Mesenteric fat pad (tissue), 1 donor: Measurements from ENCODE around the gene CACNA1G. TPM values are rescaled to one million over a fixed set of nuclear protein-coding genes. Genes with fewer than 3 reads are reported as not detected.

ENCODE experiments used
- DNase-seq: peaks from one replicate; pipeline ENCODE4 v3.0.0-alpha.2; 2020; ENCODE audit warnings: low spot score
- total RNA-seq: library from RNA; stranded (reverse); fragmentation: NEBNext Ultra II Directional; extraction: Animal tissue kit (Norgen Biotek cat#: 25700); gene quantifications from one replicate; pipeline ENCODE4 v1.2.1, GENCODE V29; 2021
- donor health status: DM: yes; HTN: yes; CAD: no.

The CACNA1G gene
- total RNA-seq, 1 donor from 2014 or later: 0.58 TPM

DNA sequence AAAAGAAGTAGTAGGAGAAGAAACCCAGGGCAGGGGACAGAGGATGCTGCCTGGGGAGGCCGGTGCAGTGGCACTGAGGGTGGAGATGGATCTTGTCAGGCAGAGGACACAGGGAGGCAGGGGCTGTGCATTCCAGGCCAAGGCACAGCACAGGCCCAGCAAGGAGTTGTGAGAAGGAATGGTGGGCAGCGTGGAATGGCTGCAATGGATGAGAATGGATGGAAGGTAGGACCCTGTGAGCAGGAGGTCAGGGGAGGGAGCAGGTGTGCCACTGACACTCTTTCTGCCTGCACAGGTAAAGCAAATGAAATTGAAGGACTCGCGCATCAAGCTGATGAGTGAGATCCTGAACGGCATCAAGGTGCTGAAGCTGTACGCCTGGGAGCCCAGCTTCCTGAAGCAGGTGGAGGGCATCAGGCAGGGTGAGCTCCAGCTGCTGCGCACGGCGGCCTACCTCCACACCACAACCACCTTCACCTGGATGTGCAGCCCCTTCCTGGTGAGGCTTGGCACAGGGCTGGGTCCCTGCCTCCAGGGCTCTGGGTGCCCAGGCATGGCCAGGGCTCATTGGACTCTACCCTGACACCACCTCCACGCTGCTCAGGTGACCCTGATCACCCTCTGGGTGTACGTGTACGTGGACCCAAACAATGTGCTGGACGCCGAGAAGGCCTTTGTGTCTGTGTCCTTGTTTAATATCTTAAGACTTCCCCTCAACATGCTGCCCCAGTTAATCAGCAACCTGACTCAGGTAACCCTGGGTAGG lies 106.9 kb downstream of the CACNA1G start:
- no peak for DNase-seq

DNA sequence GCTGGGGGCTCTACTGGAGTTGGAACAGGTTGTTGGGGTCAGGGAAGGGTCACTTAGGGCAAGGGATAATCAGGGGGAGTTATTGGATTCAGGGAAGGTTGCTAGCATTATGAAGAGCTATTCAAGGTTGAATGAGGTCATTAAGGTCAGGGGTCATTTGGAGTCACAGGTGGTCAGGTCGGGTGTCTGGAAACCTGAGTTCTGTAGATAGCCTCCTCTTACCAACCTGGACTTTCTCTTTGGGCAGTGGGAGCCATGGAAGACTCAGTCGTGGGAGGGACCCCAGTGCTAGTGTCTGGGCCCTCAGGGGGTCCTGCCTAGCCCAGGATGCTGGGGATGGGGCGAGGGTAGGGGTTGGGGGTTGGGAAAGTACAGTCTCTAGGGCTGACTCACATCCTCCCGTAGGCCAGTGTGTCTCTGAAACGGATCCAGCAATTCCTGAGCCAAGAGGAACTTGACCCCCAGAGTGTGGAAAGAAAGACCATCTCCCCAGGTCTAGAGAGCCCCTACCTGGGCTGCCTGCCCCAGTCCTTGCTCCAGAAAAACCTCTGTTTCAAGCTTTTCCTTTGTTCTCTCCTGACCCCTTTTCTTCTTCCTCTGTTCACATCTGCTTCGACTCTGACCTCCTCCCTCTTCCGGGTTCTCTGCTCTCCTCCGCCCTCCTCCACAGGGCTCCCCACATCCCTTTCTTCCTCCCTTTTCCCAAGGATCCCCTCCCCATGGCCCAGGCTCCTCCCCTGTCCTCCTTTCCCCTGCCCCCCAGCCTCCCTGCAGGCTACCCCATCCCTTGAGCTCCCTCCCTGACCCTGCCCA lies 107.7 kb downstream of the CACNA1G start:
- DNase-seq: no peak

DNA sequence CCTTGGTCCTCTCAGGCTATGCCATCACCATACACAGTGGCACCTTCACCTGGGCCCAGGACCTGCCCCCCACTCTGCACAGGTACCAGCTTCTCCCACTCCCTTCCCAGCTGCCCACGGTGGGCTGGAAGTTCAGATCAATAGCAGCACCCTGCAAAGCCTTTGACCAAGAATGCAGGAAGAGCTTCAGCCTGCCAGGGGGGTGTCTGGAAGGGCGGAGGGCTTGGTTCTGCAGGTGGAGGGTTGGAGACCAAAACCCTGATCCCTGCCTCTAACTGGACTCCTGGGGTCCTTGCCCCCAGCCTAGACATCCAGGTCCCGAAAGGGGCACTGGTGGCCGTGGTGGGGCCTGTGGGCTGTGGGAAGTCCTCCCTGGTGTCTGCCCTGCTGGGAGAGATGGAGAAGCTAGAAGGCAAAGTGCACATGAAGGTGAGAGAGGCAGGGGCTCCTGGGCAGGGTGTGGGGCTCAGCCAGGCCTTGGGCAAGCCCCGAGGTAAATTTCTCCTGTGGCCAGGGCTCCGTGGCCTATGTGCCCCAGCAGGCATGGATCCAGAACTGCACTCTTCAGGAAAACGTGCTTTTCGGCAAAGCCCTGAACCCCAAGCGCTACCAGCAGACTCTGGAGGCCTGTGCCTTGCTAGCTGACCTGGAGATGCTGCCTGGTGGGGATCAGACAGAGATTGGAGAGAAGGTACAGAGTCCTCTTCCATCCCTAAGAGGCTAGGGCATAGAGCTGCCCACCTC lies 108.5 kb downstream of the CACNA1G start:
- DNase-seq: no peak

DNA sequence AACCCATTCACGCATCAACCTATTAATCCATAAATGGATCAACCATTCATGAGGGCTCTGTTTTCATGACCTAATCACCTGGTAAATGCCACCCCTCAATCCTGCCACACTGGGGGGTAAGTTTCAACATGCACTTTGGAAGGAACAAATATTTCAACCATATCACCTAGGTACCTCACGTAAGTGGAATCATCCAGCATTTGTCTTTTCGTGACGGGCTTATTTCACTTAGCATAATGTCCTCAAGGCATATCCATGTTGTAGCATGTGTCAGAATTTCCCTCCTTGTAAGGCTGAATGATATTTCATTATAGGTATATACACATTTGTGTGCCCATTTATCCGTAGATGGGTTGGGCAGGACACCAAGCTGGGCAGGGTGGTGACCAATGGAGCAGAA lies 111.6 kb downstream of the CACNA1G start:
- DNase-seq: no peak

DNA sequence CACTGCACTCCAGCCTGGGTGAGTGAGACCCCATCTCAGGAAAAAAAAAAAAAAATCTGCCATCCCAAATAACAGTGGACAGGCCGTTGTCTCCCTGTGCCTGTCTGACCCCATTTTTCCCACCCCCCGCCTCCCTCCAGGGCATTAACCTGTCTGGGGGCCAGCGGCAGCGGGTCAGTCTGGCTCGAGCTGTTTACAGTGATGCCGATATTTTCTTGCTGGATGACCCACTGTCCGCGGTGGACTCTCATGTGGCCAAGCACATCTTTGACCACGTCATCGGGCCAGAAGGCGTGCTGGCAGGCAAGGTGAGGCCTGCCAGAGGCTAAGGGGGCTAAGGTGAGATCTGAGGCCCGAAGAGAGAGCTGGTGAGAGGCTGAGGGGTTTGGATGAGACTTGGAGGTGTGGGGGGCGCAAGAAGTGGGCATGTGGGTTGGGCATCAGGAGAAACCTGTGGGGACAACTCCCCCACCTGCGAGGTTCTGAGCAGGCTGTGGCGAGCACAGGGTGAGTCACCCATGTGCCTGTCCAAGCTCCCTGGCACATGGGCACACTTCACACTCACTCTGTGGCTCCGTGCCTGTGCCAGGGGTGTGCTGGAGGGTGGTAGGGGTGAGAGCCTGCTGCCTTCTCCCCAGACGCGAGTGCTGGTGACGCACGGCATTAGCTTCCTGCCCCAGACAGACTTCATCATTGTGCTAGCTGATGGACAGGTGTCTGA lies 112.5 kb downstream of the CACNA1G start:
- no peak for DNase-seq

DNA sequence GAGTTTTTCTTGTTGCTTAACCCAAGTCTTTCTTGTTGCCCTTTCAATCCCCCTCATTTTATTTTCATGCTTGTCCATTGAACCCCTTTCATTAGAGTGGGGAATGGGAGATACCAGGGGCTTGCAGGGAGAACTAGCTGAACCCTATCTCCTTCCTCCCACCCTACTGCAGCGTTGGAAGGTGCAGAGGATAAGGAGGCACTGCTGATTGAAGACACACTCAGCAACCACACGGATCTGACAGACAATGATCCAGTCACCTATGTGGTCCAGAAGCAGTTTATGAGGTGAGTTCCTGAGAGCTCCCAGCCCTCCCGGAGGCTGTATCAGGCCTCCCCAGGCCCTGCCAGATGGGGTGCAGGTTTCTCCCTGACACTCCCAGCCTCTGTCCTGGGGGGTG lies 114.7 kb downstream of the CACNA1G start:
- DNase-seq: no peak

DNA sequence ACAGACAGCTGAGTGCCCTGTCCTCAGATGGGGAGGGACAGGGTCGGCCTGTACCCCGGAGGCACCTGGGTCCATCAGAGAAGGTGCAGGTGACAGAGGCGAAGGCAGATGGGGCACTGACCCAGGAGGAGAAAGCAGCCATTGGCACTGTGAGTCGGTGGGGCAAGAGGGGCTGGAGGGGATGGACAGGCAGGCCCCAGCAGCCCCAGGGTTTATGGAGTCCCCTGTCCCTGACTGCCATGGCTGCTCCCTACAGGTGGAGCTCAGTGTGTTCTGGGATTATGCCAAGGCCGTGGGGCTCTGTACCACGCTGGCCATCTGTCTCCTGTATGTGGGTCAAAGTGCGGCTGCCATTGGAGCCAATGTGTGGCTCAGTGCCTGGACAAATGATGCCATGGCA lies 115.1 kb downstream of the CACNA1G start:
- DNase-seq: no peak

DNA sequence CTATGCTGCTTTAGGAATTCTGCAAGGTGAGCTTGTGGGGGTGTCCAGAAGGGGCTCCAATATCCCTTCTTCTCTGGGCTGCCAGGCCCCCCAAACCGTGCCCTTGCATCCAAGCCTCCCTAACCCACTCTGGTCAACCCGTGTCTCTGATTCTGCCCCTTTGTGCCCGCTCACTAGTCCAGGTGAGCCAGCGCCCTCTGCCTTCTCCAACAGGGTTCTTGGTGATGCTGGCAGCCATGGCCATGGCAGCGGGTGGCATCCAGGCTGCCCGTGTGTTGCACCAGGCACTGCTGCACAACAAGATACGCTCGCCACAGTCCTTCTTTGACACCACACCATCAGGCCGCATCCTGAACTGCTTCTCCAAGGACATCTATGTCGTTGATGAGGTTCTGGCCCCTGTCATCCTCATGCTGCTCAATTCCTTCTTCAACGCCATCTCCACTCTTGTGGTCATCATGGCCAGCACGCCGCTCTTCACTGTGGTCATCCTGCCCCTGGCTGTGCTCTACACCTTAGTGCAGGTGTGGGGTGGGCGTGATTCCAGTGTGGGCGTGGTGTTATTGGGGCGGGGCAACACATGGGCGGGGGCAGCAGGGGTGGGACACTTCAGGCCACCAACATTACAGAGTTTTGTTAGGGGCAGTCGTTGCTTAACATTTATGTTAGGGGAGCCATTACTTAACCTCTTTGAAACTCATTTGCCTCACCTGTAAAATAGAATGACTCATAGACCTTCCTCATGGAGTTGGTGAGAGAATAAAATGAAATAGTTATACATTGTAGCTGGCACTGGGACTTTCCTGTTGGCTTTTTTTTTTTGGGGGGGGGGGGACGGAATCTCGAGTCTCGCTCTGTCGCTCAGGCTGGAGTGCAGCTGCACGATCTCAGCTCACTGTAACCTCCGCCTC lies 115.8 kb downstream of the CACNA1G start:
- no peak for DNase-seq

Other genes starting within 250 kb of the CACNA1G start
- gene XYLT2, start 214.6 kb upstream of the CACNA1G start, total RNA-seq: 14.4 TPM
- 51.5 TPM for gene MRPL27, start 187.5 kb upstream of the CACNA1G start, total RNA-seq
- gene EME1, start 187.5 kb upstream of the CACNA1G start, total RNA-seq: not detected
- 126 TPM for gene LRRC59, start 163.2 kb upstream of the CACNA1G start, total RNA-seq
- 148 TPM for gene ACSF2, start 134.5 kb upstream of the CACNA1G start, total RNA-seq
- gene CHAD, start 91.8 kb upstream of the CACNA1G start, total RNA-seq: 0.39 TPM
- 35.1 TPM for gene RSAD1, start 81.9 kb upstream of the CACNA1G start, total RNA-seq
- 0.61 TPM for gene MYCBPAP, start 52.3 kb upstream of the CACNA1G start, total RNA-seq
- not detected for gene EPN3, start 28.0 kb upstream of the CACNA1G start, total RNA-seq
- 22.3 TPM for gene SPATA20, start 13.5 kb upstream of the CACNA1G start, total RNA-seq
- gene ABCC3, start 74.2 kb downstream of the CACNA1G start, total RNA-seq: 52.8 TPM
- gene ANKRD40, start 147.2 kb downstream of the CACNA1G start, total RNA-seq: 92.0 TPM
- gene LUC7L3, start 158.9 kb downstream of the CACNA1G start, total RNA-seq: 78.6 TPM
- gene ANKRD40CL, start 206.8 kb downstream of the CACNA1G start, total RNA-seq: not detected